Measurements from ENCODE around the gene ATP8B4.

DNA sequence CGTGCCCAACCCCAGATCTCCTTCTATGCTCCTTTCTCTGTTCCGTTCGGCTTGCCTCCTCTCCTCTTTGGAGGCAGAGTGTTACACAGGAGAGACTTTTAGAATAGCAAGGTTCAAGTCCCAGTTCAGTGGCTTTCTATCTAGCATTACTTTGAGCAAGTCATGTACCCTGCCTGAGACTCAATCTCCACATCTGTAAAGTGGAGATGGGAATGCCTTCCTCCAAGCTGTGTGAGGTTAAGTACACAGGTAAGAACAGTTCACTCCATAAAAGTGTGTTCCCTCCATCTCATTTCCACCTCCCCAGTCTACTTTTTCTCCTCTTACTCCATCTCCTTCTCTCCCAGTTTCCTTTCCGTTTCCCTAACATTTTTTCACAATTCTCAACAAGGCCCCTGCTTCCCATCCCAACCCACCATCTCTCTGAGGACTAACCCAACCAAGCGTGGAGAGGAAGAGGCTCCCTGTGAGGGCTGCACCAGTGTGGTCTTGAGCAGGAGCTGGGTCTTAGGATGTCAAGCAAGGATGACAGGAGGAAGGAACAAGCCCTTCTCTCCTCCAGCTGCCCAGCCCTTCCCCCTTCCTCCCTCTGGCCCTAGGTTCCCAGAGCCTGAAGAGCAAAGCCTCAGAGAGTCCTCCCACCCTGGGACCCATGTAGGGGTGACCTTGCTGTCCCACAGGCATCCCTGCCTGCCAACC is 6.4 kb downstream of the ATP8B4 start:
- TF ChIP-seq POLR2A (IDR thresholded peaks at IDR 0.05) = no peak
- TF ChIP-seq, protein P1, sequence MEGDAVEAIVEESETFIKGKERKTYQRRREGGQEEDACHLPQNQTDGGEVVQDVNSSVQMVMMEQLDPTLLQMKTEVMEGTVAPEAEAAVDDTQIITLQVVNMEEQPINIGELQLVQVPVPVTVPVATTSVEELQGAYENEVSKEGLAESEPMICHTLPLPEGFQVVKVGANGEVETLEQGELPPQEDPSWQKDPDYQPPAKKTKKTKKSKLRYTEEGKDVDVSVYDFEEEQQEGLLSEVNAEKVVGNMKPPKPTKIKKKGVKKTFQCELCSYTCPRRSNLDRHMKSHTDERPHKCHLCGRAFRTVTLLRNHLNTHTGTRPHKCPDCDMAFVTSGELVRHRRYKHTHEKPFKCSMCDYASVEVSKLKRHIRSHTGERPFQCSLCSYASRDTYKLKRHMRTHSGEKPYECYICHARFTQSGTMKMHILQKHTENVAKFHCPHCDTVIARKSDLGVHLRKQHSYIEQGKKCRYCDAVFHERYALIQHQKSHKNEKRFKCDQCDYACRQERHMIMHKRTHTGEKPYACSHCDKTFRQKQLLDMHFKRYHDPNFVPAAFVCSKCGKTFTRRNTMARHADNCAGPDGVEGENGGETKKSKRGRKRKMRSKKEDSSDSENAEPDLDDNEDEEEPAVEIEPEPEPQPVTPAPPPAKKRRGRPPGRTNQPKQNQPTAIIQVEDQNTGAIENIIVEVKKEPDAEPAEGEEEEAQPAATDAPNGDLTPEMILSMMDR (IDR thresholded peaks at IDR 0.05) = no peak

Data from uterus (tissue), 2 donors.